Transverse colon (tissue), 4 donors: ENCODE measurements around the gene FMNL2.

ENCODE experiments used
- EP300 ChIP-seq: sonication (generic); formaldehyde crosslinking; IDR thresholded peaks from one replicate; pipeline ENCODE4 v1.6.1; 2017; ENCODE audit warnings: antibody characterized with exemption, low read depth
- POLR2A ChIP-seq: fragments of 450-650 bp; IDR thresholded peaks from one replicate; pipeline ENCODE4 v1.6.1; 2016; ENCODE audit warnings: antibody characterized with exemption, mild to moderate bottlenecking, moderate library complexity
- POLR2AphosphoS5 ChIP-seq, 3 donors: sonication (generic); formaldehyde crosslinking; IDR thresholded peaks; one replicate each; pipeline ENCODE4 v1.6.1; 2016; ENCODE audit warnings: antibody characterized with exemption in 3 of 3
- TF ChIP-seq, protein P1 (sequence below), 5 experiments: fragments of 200-600 bp in 3 of 5; fragments of 450-650 bp in 2 of 5; sonication (generic) in 3 of 5; IDR thresholded peaks; 1 replicate in 2 of 5; 2 replicates in 3 of 5; pipeline ENCODE4 v1.5.1; 2016 to 2017; ENCODE audit warnings: antibody characterized with exemption in 5 of 5, inconsistent platforms in 3 of 5, mild to moderate bottlenecking in 2 of 5, moderate library complexity in 1 of 5

DNA sequence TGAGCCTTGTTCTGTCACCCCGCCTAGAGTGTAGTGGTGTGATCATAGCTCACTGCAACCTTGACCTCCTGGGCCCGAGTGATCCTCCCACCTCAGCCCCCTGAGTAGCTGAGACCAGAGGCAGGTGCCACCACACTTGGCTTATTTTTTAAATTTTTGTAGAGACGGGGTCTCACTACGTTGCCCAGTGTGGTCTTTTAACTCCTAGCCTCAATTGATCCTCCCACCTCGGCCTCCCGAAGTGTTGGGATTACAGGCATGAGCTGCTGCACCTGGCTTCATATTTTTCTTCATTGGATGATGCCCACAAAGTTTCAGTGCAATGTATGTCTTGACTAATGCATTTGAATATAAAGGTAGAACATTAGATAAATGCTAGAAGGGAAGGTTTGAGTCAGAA is 120.8 kb downstream of the FMNL2 start:
- no peak for TF ChIP-seq POLR2A
- TF ChIP-seq, protein P1, sequence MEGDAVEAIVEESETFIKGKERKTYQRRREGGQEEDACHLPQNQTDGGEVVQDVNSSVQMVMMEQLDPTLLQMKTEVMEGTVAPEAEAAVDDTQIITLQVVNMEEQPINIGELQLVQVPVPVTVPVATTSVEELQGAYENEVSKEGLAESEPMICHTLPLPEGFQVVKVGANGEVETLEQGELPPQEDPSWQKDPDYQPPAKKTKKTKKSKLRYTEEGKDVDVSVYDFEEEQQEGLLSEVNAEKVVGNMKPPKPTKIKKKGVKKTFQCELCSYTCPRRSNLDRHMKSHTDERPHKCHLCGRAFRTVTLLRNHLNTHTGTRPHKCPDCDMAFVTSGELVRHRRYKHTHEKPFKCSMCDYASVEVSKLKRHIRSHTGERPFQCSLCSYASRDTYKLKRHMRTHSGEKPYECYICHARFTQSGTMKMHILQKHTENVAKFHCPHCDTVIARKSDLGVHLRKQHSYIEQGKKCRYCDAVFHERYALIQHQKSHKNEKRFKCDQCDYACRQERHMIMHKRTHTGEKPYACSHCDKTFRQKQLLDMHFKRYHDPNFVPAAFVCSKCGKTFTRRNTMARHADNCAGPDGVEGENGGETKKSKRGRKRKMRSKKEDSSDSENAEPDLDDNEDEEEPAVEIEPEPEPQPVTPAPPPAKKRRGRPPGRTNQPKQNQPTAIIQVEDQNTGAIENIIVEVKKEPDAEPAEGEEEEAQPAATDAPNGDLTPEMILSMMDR (IDR thresholded peaks at IDR 0.05) = no peak
- no peak for TF ChIP-seq EP300
- no peak for TF ChIP-seq POLR2AphosphoS5 (IDR thresholded peaks at IDR 0.05)
